Measurements from ENCODE around the gene PPIG. TPM values are rescaled to one million over a fixed set of nuclear protein-coding genes. Genes with fewer than 3 reads are reported as not detected.

The PPIG gene
- total RNA-seq, 2 donors from 2014 or later = 59.5 to 72.7 TPM

- Histone ChIP-seq H3K27ac (ENCODE audit: low read depth, low read length) (no peak overlapping the region), H3K27me3 (ENCODE audit: control insufficient read depth, insufficient read depth, low read length, poor library complexity, severe bottlenecking) (no peaks in the 10 kb centered on the region), H3K36me3 (ENCODE audit: control insufficient read depth, insufficient read depth, low read length) (no peaks in the 10 kb centered on the region), H3K4me1 (ENCODE audit: control insufficient read depth, insufficient read depth, low read length) (no peaks in the 10 kb centered on the region), H3K9ac (ENCODE audit: extremely low read depth, low read length, poor library complexity, severe bottlenecking) (no peak overlapping the region), H3K4me3 (ENCODE audit: low read length) (no peak overlapping the region), H3K9me3 (ENCODE audit: control insufficient read depth, low read length) (peaks cover 6% of the 10 kb centered on the region)
- H3K27ac Mint-ChIP-seq = peak overlapping the region; percentile 22
- 87 to 89% methylated on average over 5 to 6 of the region's 6 CpGs for WGBS, 2 experiments (ENCODE audit: insufficient coverage in 1 of 2, insufficient read length in 1 of 2)
- no peak for DNase-seq
- H3K4me1 Mint-ChIP-seq = no peaks in the 10 kb centered on the region
- no peaks in the 10 kb centered on the region for H3K27me3 Mint-ChIP-seq (ENCODE audit: insufficient read depth)
- TF ChIP-seq CTCF (conservative IDR thresholded peaks at IDR 0.05) = no peak
- peaks cover 4% of the 10 kb centered on the region for H3K9me3 Mint-ChIP-seq
- H3K36me3 Mint-ChIP-seq (ENCODE audit: low read depth) = no peaks in the 10 kb centered on the region
- no peak overlapping the region for H3K4me3 Mint-ChIP-seq
Observed at GRCh38 chr2:169676850-169677249, 92.7 kb downstream of the PPIG start.

- no peak overlapping the region for H3K27ac Mint-ChIP-seq
- Histone ChIP-seq H3K27me3 (ENCODE audit: control insufficient read depth, insufficient read depth, low read length, poor library complexity, severe bottlenecking) (no peaks in the 10 kb centered on the region), H3K9me3 (ENCODE audit: control insufficient read depth, low read length) (peaks cover 6% of the 10 kb centered on the region), H3K27ac (ENCODE audit: low read depth, low read length) (no peak overlapping the region), H3K4me1 (ENCODE audit: control insufficient read depth, insufficient read depth, low read length) (no peaks in the 10 kb centered on the region), H3K9ac (ENCODE audit: extremely low read depth, low read length, poor library complexity, severe bottlenecking) (no peak overlapping the region), H3K36me3 (ENCODE audit: control insufficient read depth, insufficient read depth, low read length) (no peaks in the 10 kb centered on the region), H3K4me3 (ENCODE audit: low read length) (no peak overlapping the region)
- no peaks in the 10 kb centered on the region for H3K27me3 Mint-ChIP-seq (ENCODE audit: insufficient read depth)
- TF ChIP-seq CTCF (conservative IDR thresholded peaks at IDR 0.05) = no peak
- peaks cover 11% of the 10 kb centered on the region for H3K9me3 Mint-ChIP-seq
- no peak for DNase-seq
- H3K4me1 Mint-ChIP-seq = no peaks in the 10 kb centered on the region
- H3K4me3 Mint-ChIP-seq = no peak overlapping the region
- 53 to 81% methylated on average over 3 of the region's 3 CpGs for WGBS, 2 experiments (ENCODE audit: insufficient coverage in 1 of 2, insufficient read length in 1 of 2)
- no peaks in the 10 kb centered on the region for H3K36me3 Mint-ChIP-seq (ENCODE audit: low read depth)
Observed at GRCh38 chr2:169683054-169683424, 98.9 kb downstream of the PPIG start.

GRCh38 chr2:169683425-169684134, 99.4 kb downstream of the PPIG start:
- Mint-ChIP-seq H3K4me1 (no peaks in the 10 kb centered on the region), H3K9me3 (peaks cover 16% of the 10 kb centered on the region), H3K27me3 (ENCODE audit: insufficient read depth) (no peaks in the 10 kb centered on the region), H3K36me3 (ENCODE audit: low read depth) (peaks cover 5% of the 10 kb centered on the region), H3K4me3 (no peak overlapping the region), H3K27ac (no peak overlapping the region)
- H3K4me1 ChIP-seq (ENCODE audit: control insufficient read depth, insufficient read depth, low read length) = no peaks in the 10 kb centered on the region
- peaks cover 6% of the 10 kb centered on the region for H3K9me3 ChIP-seq (ENCODE audit: control insufficient read depth, low read length)
- TF ChIP-seq CTCF (conservative IDR thresholded peaks at IDR 0.05) = no peak
- no peaks in the 10 kb centered on the region for H3K36me3 ChIP-seq (ENCODE audit: control insufficient read depth, insufficient read depth, low read length)
- no peak overlapping the region for H3K27ac ChIP-seq (ENCODE audit: low read depth, low read length)
- H3K9ac ChIP-seq (ENCODE audit: extremely low read depth, low read length, poor library complexity, severe bottlenecking) = no peak overlapping the region
- no peaks in the 10 kb centered on the region for H3K27me3 ChIP-seq (ENCODE audit: control insufficient read depth, insufficient read depth, low read length, poor library complexity, severe bottlenecking)
- 79 to 100% methylated on average over 1 to 3 of the region's 3 CpGs for WGBS, 2 experiments (ENCODE audit: insufficient coverage in 1 of 2, insufficient read length in 1 of 2)
- no peak overlapping the region for H3K4me3 ChIP-seq (ENCODE audit: low read length)
- no peak for DNase-seq

Measured in endodermal cell (in vitro differentiated cells).